Measurements from ENCODE around the gene VPS8. TPM values are rescaled to one million over a fixed set of nuclear protein-coding genes. Genes with fewer than 3 reads are reported as not detected.

Gene VPS8
- total RNA-seq, 1 experiment from 2014 or later, result 37.6 TPM

DNA sequence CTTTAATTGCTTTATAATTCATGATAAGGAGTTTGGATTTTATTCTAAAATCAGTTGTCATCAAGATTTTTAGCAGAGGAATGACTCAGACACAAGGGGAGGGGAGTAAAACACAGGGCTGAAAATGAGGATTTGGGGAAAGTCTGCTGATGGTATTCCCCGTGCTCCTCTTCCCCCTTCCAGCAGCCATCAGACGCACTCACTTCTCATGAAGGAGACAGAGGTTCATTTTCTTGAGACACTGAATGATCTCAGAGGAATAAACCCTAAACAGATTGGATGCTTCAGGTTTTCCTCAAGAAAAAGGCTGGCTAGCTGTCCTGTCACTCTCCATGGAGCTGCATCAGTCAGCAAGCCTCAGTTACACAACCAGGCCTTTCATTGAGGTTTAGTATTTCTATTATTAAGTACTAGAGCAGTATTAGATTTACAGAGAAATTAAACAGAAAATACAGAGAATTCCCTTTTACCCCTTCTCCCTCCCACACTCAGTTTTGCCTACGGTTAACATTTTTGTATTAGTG, 174.5 kb downstream of the VPS8 start:
- H3K27ac ChIP-seq (ENCODE audit: low read depth, low read length), result no peak overlapping the region
- no peak overlapping the region for H2AFZ ChIP-seq (ENCODE audit: low read depth, low read length, poor library complexity, severe bottlenecking)
- no peak overlapping the region for H3K9ac ChIP-seq (ENCODE audit: low read length)
- ATAC-seq (no peak), DNase-seq (ENCODE audit: low read depth, low spot score) (no peak)
- H4K20me1 ChIP-seq (ENCODE audit: insufficient read depth), result no peaks in the 10 kb centered on the region
- no peaks in the 10 kb centered on the region for H3K9me2 ChIP-seq (ENCODE audit: insufficient read depth)
- TF ChIP-seq, protein P1, sequence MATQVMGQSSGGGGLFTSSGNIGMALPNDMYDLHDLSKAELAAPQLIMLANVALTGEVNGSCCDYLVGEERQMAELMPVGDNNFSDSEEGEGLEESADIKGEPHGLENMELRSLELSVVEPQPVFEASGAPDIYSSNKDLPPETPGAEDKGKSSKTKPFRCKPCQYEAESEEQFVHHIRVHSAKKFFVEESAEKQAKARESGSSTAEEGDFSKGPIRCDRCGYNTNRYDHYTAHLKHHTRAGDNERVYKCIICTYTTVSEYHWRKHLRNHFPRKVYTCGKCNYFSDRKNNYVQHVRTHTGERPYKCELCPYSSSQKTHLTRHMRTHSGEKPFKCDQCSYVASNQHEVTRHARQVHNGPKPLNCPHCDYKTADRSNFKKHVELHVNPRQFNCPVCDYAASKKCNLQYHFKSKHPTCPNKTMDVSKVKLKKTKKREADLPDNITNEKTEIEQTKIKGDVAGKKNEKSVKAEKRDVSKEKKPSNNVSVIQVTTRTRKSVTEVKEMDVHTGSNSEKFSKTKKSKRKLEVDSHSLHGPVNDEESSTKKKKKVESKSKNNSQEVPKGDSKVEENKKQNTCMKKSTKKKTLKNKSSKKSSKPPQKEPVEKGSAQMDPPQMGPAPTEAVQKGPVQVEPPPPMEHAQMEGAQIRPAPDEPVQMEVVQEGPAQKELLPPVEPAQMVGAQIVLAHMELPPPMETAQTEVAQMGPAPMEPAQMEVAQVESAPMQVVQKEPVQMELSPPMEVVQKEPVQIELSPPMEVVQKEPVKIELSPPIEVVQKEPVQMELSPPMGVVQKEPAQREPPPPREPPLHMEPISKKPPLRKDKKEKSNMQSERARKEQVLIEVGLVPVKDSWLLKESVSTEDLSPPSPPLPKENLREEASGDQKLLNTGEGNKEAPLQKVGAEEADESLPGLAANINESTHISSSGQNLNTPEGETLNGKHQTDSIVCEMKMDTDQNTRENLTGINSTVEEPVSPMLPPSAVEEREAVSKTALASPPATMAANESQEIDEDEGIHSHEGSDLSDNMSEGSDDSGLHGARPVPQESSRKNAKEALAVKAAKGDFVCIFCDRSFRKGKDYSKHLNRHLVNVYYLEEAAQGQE (IDR thresholded peaks at IDR 0.05; ENCODE audit: low read depth), result no peak
- TF ChIP-seq YY1 (IDR thresholded peaks at IDR 0.05; ENCODE audit: extremely low read depth, insufficient replicate concordance, low read depth, low read length) (no peak), CBX3 (IDR thresholded peaks at IDR 0.05; ENCODE audit: low read depth) (no peak), SRF (IDR thresholded peaks at IDR 0.05; ENCODE audit: low read depth) (no peak), FOSL1 (IDR thresholded peaks at IDR 0.05; ENCODE audit: low read depth) (no peak), ZNF274 (IDR thresholded peaks at IDR 0.05; ENCODE audit: low read depth, low read length) (no peak), CEBPB (IDR thresholded peaks at IDR 0.05; ENCODE audit: low read depth) (no peak), TCF7L2 (IDR thresholded peaks at IDR 0.05; ENCODE audit: borderline replicate concordance, extremely low read depth, insufficient read depth, insufficient read length) (no peak), ZFX (IDR thresholded peaks at IDR 0.05) (no peak), EGR1 (IDR thresholded peaks at IDR 0.05; ENCODE audit: low read depth) (no peak), ZBTB33 (IDR thresholded peaks at IDR 0.05; ENCODE audit: extremely low read depth, insufficient replicate concordance, low read length) (no peak), POLR2A (IDR thresholded peaks at IDR 0.05; ENCODE audit: borderline replicate concordance, extremely low read depth, insufficient read depth, insufficient read length) (no peak)
- TF ChIP-seq, protein P2, sequence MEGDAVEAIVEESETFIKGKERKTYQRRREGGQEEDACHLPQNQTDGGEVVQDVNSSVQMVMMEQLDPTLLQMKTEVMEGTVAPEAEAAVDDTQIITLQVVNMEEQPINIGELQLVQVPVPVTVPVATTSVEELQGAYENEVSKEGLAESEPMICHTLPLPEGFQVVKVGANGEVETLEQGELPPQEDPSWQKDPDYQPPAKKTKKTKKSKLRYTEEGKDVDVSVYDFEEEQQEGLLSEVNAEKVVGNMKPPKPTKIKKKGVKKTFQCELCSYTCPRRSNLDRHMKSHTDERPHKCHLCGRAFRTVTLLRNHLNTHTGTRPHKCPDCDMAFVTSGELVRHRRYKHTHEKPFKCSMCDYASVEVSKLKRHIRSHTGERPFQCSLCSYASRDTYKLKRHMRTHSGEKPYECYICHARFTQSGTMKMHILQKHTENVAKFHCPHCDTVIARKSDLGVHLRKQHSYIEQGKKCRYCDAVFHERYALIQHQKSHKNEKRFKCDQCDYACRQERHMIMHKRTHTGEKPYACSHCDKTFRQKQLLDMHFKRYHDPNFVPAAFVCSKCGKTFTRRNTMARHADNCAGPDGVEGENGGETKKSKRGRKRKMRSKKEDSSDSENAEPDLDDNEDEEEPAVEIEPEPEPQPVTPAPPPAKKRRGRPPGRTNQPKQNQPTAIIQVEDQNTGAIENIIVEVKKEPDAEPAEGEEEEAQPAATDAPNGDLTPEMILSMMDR (IDR thresholded peaks at IDR 0.05 in 2 of 3, conservative IDR thresholded peaks at IDR 0.05 in 1 of 3; ENCODE audit: borderline replicate concordance in 1 of 3, insufficient read depth in 1 of 3, low read depth in 2 of 3, low read length in 2 of 3), result no peak
- TF ChIP-seq, protein P3, sequence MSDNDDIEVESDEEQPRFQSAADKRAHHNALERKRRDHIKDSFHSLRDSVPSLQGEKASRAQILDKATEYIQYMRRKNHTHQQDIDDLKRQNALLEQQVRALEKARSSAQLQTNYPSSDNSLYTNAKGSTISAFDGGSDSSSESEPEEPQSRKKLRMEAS (IDR thresholded peaks at IDR 0.05), result no peak
- H3K79me2 ChIP-seq (ENCODE audit: insufficient read depth, low read length), result no peaks in the 10 kb centered on the region
- H3K9me3 ChIP-seq (ENCODE audit: control insufficient read depth in 1 of 2, insufficient read depth in 1 of 2, low read depth in 1 of 2, low read length in 2 of 2), result no peaks in the 10 kb centered on the region
- H3K36me3 ChIP-seq (ENCODE audit: control insufficient read depth in 1 of 2, insufficient read depth in 2 of 2, low read length in 2 of 2), result no peaks in the 10 kb centered on the region
- no peaks in the 10 kb centered on the region for H3K4me1 ChIP-seq (ENCODE audit: control insufficient read depth in 1 of 2, insufficient read depth in 2 of 2, low read length in 2 of 2)
- H3K4me3 ChIP-seq (replicated peaks in 1 of 2; ENCODE audit: low read depth in 1 of 2, low read length in 2 of 2), result no peak overlapping the region
- intact Hi-C loops (cut with micrococcal nuclease), result no loop called here
- H3K27me3 ChIP-seq (ENCODE audit: insufficient read depth, low read length), result no peaks in the 10 kb centered on the region
- POLR2A ChIA-PET, result no interaction called here
- CTCF ChIA-PET, result no interaction called here
- no peak overlapping the region for H3K4me2 ChIP-seq (ENCODE audit: low read length)
- RAD21 ChIA-PET (ENCODE audit: low non-redundant PET in 1 of 2, low total read pairs in 2 of 2, uncharacterized antibody in 2 of 2, unreplicated experiment in 2 of 2), result no interaction called here
- BruUV-seq (replicated peaks), result no TSS peak

Measured in HCT116 (cell line).